HG03097 (cell line): ENCODE measurements around the gene NACC1.
"Not testable (repeated sequence)": the region's sequence is repeated elsewhere in the genome, so short reads cannot be mapped to it uniquely, and the experiment has no call there.

Experiments
- ATAC-seq: cut with Tn5 transposase; IDR thresholded peaks from one replicate; pipeline ENCODE4 v1.9.1; 2021; ENCODE audit not compliant: unreplicated experiment, low FRiP score

The NACC1 gene

DNA sequence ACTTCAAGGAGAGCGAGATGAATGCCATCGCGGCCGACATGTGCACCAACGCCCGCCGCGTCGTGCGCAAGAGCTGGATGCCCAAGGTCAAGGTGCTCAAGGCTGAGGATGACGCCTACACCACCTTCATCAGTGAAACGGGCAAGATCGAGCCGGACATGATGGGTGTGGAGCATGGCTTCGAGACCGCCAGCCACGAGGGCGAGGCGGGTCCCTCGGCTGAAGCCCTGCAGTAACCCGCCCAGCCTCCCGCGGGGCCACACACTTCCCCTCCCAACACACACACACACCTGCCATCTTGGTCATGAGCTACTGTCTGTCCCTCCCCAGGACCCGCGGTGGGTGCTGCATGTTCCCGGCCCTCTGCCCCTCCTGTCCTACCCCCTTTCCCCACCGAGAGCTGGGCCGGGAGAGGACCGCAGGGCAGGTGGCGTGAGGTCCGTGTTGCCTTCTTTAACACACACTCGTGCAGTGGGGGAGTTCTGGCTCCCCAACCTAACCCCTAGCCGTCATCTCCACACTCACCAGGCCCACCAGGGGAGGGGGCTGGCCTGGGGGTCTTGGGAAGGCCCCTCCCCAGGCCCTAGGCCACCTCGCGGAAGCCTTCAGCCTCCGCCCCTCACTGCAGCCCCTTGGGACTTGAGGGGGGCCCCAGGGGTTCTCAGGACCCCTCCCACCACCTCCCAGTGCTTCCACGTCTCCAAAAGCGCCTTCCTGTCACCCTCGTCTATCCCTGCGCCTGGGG lies 20.3 kb downstream of the NACC1 start:
- ATAC-seq: no peak

GRCh38 chr19:13138916-13139198 lies 20.8 kb downstream of the NACC1 start:
- no peak for ATAC-seq

GRCh38 chr19:13139633-13140311 lies 21.7 kb downstream of the NACC1 start:
- ATAC-seq: no peak

DNA sequence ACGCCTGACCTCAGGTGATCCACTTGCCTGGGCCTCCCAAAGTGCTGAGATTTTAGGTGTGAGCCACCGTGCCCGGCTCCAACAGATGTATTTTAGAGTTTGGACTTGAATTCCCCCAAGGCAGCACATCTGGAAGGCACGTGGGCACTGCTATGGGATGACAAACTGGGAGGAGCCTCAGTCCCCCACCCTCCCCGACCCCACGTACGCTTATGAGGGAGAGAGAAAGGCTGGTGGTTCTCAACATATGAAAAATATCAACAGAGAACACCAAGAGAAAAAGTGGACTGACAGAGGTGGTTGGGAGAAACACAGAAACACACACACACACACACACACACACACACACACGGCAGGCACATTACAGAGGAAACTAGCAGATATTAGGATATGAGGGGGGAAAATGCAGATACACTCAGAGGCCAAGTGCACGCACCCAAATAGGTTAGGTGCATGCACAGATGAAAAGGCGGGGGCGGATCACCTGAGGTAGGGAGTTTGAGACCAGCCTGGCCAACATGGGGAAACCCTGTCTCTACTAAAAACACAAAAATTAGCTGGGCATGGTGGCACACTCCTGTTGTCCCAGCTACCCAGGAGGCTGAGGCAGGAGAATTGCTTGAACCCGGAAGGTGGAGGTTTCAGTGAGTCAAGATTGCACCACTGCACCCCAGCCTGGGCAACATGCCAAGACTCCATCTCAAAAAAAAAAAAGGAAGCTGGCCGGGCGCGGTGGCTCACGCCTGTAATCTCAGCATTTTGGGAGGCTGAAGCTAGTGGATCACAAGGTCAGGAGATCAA lies 28.9 kb downstream of the NACC1 start:
- ATAC-seq: no peak

DNA sequence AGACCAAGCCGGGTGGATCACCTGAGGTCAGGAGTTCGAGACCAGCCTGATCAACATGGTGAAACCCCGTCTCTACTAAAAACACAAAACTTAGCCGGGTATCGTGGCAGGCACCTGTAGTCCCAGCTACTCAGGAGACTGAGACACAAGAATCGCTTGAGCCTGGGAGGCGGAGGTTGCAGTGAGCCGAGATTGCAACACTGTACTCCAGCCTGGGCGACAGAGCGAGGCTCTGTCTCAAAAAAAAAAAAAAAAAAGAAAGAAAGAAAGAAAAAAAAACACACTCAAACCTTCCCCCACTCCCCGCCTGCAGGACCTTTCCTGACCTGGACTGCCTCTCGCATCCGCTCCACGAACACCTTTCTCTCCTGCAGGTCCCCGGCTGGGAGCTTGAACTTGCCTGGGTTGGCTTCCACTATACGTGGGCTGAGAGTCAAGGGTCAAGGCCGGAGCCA lies 31.1 kb downstream of the NACC1 start:
- ATAC-seq: not testable (repeated sequence)

DNA sequence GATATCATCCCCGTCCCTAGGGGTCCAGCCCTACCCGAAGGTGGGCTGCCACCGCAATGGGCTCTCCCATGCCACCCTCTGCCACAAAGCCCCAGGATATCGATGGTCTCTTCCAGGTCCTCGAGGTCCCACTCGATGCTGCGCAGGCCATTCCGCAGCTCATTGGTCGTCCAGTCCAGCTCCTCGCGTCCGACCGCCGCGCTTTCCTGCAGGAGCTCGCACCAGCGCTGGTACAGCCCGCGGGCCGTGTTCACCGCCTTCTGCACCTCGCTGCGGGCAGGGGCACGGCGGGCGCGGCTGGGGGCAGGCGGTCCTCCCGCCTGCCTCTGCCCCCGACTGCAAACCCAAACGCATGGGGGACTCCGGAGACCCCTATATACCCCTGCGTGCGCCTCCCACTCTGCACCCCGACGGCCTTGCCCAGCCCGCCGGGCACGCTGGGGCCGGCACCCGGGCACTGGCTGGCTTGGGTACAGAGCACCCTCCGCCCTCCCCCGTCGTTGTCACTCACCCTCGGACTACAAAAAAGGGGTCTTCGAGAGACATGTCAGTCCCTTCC lies 31.6 kb downstream of the NACC1 start:
- peak; percentile 0 for ATAC-seq

- ATAC-seq: peak; percentile 39
Measured at GRCh38 chr19:13150187-13150930, 32.3 kb downstream of the NACC1 start, which contains the start of the genes IER2 and STX10. Gene IER2 (plus strand): TSS chr19:13150411. CDS start chr19:13153187, 2,776 bp downstream. Gene STX10 (minus strand): TSS chr19:13150375. CDS start chr19:13150173, 202 bp downstream.

DNA sequence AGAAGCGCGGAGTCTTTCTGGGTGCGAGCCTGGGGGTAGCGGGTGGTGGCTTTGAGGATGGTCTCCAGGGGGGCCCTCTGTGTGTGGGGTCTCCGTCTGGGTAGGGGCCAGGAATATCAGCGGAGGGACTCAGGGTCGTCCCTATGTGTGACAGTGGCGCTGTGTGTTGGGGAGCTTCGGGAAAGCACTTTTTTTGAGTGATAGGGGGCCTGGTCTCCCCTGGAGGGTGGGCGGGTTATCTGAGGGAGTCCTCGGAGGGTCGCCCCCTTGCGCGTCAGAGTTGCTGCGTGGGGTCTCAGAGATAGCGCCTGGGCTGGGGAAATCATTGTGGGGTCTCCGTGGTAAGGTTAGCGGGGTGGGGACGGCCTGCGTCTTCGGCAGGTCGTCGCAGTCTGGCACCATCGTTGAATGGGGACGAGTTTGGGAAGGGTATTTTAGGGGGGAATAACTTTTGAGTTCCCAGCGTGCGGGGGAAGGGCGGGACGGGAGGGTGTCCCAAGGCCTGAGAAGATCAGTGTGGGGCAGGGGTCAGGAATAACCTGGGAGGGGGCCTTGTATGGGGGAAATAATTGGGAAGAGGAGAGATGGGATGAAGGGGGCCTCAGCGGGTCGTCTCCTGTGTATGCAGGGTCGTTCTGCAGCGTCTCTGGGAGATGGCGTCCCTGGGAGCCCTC lies 33.0 kb downstream of the NACC1 start:
- no peak for ATAC-seq

GRCh38 chr19:13151605-13152355 lies 33.7 kb downstream of the NACC1 start:
- ATAC-seq: peak; percentile 38

GRCh38 chr19:13152356-13152973 lies 34.4 kb downstream of the NACC1 start:
- peak; percentile 4 for ATAC-seq

- peak; percentile 25 for ATAC-seq
Measured at GRCh38 chr19:13152974-13153568, 35.0 kb downstream of the NACC1 start.

DNA sequence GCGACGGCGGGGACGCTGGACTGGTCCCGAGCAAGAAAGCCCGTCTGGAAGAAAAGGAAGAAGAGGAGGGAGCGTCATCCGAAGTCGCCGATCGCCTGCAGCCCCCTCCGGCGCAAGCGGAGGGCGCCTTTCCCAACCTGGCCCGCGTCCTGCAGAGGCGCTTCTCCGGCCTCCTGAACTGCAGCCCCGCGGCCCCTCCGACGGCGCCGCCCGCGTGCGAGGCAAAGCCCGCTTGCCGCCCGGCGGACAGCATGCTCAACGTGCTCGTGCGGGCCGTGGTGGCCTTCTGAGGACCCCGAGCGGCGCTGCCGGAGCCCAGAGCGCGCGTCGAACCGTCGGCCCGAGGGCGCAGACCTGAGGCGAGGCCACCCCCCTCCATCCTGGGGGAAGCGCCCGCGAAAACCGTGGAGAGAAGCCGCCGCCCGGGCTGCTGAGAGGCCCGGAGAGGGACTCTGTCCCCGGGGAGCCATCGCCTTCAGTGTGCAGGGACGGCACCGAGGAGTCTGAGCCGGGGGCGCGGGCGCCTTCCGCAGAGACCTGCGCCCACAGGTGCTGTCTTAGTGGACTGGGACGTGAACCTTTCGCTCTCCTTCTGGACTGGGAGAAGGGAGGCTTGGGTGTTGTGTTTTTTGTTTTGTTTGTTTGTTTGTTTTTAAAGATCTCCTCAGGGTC lies 35.6 kb downstream of the NACC1 start:
- ATAC-seq: no peak

DNA sequence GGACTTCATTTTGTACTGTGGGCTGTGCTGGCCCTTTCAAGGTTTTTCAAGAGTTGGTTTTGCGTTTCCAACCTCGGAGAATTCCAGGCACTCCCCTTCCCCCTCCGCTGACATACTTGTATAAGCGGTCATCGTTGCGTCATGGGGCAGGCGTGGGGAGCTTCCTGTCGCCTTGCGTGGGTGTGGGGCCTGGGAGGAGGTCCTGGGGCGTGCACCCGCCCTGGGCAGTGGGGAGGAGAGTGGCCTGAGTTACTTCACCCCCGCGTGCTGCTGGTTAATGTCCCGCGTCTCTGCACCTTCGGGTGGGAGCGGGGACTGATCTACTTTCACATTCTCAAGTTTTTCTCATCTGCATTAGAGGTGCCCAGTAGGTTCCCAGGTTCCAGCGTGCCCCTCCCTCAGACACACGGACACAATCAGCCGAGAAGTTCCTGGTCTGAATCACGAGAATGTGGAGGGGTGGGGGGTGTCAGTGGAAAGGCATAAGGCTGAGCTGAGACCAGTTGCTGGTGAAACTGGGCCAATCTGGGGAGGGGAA lies 36.2 kb downstream of the NACC1 start:
- no peak for ATAC-seq

- no peak for ATAC-seq
Measured at GRCh38 chr19:13154911-13155471, 36.9 kb downstream of the NACC1 start.

DNA sequence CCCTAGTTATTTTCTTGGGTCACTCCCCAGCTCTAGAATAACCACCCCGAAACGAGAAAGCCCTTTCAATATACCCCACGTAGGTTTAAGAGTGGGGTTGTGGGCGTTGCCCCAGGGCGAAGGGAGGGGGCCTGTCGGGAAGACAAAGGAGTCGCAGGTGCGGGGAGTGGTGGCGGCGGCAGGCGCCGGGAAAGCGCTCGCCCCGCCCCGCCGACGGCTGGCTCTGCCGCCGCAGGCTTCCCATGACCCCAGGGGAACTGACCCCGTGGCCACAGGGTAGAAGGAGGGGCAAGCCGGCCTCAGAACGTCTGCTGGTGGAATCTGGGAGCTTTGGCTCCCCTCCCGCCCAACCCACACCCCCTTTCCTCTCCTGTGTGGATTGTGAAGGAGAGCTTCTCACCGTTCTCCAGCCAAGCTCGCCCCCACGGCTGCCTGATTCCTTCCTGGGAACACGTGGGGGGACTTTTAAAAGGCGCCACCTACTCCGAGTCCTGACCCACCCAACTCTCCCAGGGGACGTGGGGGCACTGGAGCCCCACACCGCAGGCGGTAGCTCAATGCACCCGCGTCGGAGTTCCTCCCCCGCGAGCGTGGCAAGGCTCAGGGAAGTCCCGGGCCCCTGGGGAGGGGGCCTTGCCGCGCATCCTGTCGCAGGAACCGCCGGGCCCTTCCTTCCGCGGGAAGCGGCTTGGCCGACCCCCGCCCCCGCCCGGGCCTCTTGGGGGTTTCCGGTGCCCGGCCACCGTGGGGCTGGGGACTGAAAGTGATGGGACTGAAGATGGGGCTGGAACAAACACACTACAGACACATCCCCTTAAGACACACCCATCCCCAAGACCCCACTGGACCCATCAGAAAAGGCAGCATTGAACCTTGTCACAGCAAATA lies 37.7 kb downstream of the NACC1 start:
- peak; percentile 21 for ATAC-seq

DNA sequence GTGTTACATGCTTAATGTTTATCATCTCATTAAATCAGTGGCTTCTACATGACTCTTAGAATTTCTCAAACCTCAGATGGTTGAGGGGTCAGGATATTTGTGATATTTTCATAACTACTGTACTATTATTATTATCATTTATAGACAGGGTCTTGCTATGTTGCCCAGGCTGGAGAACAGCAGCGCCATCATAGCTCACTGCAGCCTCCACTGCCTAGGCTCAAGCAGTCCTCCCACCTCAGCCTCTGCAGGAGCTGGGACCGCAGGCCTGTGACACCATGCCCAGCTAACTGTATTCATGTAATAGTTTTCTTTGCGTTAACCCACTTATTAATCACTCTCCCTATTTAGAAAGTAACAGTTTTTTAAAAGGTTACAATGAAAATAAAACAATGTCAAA lies 41.6 kb downstream of the NACC1 start:
- ATAC-seq: no peak
